DMS153 treated with DMSO at 0.1 percent for 48 hours (cell line): ENCODE data around the gene AK9.
"Not testable (repeated sequence)": the region's sequence is repeated elsewhere in the genome, so short reads cannot be mapped to it uniquely, and the experiment has no call there.

Experiments used
- DNase-seq: peaks from one replicate; lab custom pipeline; 2025; ENCODE audit not compliant: unreplicated experiment; lab: John Stamatoyannopoulos, UW

Gene AK9

GRCh38 chr6:109628158-109629000, 62.6 kb downstream of the AK9 start:
- DNase-seq: no peak

DNA sequence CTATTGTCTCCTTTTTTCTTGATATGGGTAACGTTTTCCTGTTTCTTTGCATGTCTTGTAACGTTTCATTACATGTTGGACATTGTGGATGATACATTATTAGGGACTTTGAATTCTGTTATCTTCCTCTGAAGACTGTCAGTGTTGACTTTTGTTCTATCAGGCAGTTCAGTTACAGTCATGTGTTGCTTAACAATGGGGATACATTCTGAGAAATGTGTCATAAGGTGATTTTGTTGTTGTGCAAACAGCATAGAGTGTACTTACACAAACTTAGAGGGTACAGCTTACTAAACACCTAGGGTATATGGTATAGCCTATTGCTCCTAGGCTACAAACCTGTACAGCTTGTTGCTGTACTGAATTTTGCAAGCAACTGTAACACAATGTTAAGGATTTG, 64.7 kb downstream of the AK9 start:
- no peak for DNase-seq

DNA sequence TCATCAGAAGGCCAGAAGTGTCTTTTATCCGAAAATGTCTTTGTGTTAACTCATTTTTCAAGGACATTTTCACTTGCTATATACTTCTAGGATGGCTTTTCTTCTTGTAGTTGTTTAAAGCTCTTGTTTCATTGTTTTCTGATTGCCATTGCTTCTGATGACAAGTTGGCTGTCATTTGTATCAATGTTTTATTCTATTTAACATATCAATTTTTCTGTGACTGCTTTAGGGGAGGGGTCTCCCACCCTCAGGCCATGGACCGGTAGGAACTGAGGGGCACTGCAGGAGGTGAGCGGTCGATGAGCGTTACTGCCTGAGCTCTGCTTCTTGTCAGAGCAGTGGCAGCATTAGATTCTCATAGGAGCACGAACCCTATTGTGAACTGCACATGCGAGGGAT, 65.8 kb downstream of the AK9 start:
- DNase-seq: no peak

DNA sequence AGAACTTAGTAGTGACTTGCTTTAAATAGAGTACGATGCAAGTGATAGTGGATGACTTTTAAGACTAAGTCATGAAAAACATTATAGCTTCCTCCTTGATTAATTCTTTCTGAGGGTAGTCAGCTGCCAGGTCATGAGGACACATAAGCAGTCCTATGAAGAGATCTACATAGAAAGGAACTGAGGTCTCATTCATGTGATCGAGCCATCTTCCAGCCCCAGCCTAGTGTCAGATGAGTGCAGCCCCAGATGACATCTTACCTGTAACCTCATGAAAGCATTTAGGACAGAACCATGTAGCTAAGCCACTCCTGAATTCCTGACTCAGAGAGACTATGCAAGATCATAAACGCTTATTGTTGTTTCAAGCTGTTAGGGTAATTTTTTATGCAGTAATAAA, 67.7 kb downstream of the AK9 start:
- DNase-seq: no peak

DNA sequence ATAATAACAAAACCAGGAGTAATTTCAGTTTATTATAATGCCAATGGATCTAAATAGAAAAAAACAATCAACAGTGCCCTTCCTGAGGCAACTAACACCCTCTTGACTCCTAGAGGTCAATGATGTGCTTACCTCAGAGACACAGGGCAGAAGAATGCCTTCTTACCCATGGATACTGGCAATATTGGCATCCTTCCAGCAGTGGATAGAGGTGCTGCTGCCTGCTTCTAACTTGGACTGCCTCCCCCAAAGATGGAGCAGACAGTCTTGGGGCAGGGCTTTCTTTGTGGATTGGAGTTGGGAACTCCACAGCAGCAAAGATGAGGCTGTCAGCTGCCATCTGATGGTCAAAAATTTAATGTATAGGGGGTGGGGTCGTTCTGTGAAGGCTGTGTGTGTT, 78.7 kb downstream of the AK9 start:
- DNase-seq: no peak

GRCh38 chr6:109611502-109611901, 79.5 kb downstream of the AK9 start:
- no peak for DNase-seq

GRCh38 chr6:109610590-109610989, 80.4 kb downstream of the AK9 start:
- DNase-seq: no peak

DNA sequence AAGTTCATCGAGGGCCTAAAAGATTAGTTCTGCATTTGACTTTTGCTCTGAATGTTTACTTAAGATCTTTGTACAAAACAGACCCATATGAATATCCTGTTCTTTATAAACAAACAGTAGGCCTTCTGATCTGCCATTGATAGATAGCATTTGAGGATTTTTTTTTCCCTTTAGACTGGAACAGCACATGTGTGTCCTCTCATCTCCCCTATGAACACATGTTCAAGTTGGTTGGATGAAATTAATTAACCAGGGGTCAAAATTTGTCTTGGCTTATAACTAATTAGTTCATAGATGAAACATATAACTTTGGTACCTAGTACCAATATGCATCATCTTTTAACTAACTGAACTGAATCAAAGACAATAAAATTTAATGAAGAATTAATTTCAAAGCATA, 81.3 kb downstream of the AK9 start:
- DNase-seq: no peak

GRCh38 chr6:109606359-109606758, 84.6 kb downstream of the AK9 start:
- no peak for DNase-seq

DNA sequence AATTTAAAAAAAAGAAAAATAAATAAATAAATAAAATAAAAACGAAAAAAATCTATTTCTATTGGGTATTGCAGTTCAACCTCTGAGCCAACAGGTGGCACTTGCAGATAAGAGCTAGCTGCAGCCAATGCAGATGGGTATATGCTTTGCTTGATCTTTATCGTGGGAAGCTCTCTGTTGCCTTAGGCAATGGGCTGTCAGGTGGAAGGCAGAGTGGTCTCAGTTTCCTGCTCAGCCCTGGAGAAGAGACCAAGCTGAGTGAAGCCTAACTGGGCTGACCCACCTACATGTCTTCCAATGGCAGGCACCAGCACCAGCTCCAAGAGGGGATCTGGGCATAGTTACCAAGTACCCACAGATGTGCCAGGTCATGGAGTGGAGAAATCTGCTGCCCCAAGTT, 95.0 kb downstream of the AK9 start:
- peak; percentile 3 for DNase-seq

DNA sequence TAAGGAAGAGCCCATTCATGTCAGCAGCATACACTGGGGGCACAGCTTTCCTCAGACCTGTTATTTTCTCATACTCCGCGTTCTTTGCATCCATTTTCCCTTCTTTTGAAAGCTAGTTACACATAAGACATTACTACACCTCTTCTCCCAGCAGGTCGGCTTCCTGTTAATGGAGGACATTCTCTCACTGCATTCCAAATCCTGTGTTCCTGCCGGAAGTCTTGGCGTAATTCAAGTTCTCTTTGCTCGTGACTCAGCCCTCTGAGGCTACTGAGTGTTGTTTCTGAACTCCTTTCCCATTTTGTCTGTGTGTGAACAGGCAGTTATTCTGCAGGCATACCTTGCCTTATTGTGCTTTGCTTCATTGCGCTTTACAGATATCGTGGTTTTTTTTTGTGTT, 110.5 kb downstream of the AK9 start:
- DNase-seq: no peak

- no peak for DNase-seq
These were observed 111.6 kb downstream of the AK9 start for GRCh38 chr6:109579361-109579760.

GRCh38 chr6:109569901-109570300, 121.1 kb downstream of the AK9 start:
- DNase-seq: not testable (repeated sequence)

- no peak for DNase-seq
These were observed 129.2 kb downstream of the AK9 start for GRCh38 chr6:109561844-109562243.

DNA sequence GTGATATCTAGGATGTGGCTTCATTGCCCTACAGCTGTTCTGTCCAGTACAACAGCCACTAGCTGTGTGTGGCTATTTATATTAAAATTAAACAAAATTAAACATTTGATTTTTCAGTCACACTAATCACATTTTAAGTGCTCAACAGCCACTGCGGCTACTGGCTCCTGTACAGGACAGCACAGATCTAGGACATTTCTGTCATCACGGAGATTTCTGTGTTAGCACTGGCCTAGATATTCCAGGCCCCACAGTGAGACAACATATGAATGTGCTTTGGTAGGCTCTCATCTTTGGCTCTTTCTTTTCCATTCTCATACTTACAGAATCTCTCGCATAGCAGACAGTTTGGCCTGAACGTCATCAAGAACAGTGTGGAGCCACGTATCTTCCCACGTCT, 159.6 kb downstream of the AK9 start:
- DNase-seq: no peak

DNA sequence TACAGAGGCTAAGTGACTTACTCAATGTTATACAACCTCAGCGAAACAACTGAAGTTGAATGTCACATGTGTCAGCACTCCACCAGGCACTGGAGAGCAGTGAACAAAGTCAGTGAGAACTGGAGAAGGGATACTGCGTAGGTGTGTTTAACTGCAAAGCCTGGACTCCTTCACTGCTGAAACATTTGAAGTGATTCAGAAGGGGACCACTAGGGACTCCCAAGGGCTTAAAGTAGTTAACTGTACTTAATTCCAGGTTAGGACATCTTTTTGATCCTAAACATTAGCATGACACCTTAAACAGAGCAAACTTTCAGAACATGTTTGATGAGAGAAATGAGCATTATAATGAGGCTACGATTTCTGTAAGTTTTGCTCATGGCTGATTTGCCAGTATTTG, 163.0 kb downstream of the AK9 start:
- no peak for DNase-seq

DNA sequence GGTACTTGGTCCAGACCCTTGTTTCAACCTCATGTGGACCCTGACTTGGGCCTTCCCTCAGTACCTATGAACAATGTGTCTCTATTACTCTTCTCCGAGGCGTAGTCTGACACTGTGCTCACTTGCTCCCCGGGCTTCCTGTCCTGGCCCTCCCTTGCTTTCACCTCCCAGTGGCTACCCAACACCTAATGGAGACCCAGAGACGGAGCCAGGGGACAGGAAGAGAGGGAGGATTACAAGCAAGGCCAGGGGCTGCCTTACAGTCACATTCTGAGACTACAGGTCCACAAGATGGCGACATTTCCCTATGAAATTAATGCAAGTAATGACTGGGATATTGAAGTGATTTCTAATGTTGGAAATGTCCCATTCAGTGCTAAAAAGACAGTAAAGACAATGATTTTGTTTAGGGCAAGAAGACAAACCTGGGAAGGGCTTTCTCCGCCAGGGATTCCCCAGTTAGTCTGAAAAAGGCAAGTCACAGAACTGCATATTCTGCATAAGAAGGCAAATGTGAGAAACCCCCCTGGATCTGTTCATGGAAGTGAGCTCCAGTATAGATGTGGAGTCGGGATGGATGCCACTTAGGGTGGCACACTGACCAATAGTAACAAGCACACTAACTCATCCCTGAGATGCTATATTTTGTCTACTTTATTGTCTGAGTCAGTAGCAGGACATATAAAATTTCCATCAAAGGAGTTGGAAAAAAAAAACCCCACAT, 163.9 kb downstream of the AK9 start:
- DNase-seq: peak; percentile 84

DNA sequence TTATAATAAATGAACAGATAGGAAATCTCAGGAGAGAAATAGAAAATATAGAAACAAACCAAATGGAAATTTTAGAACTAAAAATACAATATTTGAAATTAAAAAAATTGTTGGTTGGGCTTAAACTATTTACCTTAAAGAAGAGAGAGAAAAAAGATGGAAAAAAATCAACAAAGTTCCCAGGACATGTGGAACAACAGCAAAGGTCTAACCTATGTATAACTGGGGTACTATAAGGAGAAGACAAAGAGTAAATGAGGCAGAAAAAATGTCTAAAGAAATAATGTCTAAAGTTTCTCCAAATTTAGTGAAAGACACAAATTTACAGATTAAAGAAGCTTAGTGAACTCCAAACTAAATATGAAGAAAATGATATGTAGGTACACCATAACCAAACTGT, 166.9 kb downstream of the AK9 start:
- no peak for DNase-seq

GRCh38 chr6:109523478-109523877, 167.5 kb downstream of the AK9 start:
- DNase-seq: no peak

- DNase-seq: no peak
These were observed 169.9 kb downstream of the AK9 start for GRCh38 chr6:109521080-109521479.

DNA sequence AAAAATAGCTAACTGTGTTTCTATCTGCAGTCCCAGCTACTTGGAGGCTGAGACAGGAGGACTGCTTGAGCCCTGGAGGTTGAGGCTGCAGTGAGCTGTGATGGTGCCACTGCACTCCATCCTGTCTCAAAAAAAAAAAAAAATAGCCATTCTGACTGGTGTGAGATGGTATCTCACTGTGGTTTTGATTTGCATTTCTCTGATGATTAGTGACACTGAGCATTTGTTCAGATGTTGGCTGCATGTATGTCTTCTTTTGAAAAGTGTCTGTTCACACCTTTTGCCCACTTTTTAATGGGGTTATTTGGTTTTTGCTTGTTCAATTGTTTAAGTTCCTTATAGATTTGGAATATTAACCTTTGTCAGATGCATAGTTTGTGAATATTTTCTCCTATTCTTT, 171.4 kb downstream of the AK9 start:
- DNase-seq: not testable (repeated sequence)

DNA sequence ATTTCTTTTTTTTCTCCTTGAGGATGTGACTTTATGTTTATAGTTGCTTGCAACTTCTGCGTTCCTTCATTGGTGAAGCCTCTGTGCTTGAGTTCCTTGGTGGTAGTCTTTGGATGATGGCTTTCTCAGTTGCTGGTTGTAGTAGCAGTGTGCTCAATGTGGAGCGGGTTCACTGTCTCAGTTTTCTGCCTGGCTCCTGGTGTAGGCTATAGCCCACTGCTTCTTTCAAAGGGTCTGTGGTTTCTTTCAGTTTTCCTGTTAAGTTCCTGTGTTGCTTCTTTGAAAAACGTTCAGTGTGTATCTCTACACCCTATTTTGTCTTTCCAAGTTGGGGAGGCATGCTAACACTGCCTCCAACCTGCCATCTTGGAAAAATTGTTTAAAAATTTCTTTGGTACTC, 174.1 kb downstream of the AK9 start:
- no peak for DNase-seq
